ENCODE measurements around the gene SPC24. TPM values are rescaled to one million over a fixed set of nuclear protein-coding genes. Genes with fewer than 3 reads are reported as not detected.

The SPC24 gene
- total RNA-seq, 1 experiment from 2014 or later = 36.4 TPM

- TF ChIP-seq CTCF (IDR thresholded peaks at IDR 0.05; ENCODE audit: unreplicated experiment) = no peak
- H3K27me3 Mint-ChIP-seq (ENCODE audit: unreplicated experiment) = no peaks in the 10 kb centered on the region
- H3K27ac Mint-ChIP-seq (ENCODE audit: unreplicated experiment) = peak overlapping the region; percentile 39
- peaks cover 12% of the 10 kb centered on the region for H3K4me1 Mint-ChIP-seq (ENCODE audit: low read depth, unreplicated experiment)
- DNase-seq = peak; percentile 78
- CTCF ChIA-PET = interaction anchor here (1.6 kb wide), 1 partner anchor 66 kb away, joined by 5 read pairs; no protein-coding TSS in a partner anchor
- no TSS peak for BruUV-seq (replicated peaks)
- intact Hi-C loops (cut with micrococcal nuclease; ENCODE audit: unreplicated experiment) = loop anchor here (2.0 to 10.0 kb wide), 2 partner anchors 65 to 103 kb away; no protein-coding TSS in a partner anchor
- H3K9me3 Mint-ChIP-seq (ENCODE audit: low read depth, unreplicated experiment) = no peaks in the 10 kb centered on the region
- peak overlapping the region; percentile 44 for H3K4me3 Mint-ChIP-seq (ENCODE audit: low read depth, unreplicated experiment)
- peaks cover 81% of the 10 kb centered on the region for H3K36me3 Mint-ChIP-seq (ENCODE audit: insufficient read depth, unreplicated experiment)
Measured at GRCh38 chr19:11137542-11138384, 17.8 kb downstream of the SPC24 start.

DNA sequence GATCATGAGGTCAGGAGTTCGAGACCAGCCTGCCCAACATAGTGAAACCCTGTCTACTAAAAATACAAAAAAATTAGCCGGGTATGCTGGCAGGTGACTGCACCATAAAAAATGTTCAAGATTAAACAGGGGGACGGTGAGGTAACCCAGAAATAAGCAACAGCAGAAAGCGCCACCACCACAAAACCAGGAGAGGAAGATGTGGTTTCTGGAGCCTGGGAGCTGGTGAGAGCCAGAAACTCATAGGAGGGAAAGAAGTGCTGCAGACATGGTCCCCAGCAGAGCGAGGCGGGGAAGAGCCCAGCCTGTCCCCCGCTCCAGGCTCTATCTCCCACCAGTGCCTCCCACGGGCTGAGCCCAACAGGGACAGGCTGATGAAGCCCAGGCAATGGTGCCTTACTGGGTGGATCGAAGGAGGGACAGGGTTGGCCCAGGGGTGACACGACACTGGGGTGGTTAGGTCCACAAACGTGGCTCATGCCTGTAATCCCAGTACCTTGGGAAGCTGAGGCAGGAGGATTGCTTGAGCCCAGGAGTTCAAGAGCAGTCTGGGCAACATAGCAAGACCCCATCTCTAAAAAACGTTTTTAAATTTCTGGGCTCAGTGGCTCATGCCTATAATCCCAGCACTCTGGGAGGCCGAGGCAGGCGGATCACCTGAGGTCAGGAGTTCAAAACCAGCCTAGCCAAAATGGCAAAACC, 19.0 kb downstream of the SPC24 start:
- no peak for TF ChIP-seq CTCF (IDR thresholded peaks at IDR 0.05; ENCODE audit: unreplicated experiment)
- no peaks in the 10 kb centered on the region for H3K27me3 Mint-ChIP-seq (ENCODE audit: unreplicated experiment)
- H3K27ac Mint-ChIP-seq (ENCODE audit: unreplicated experiment) = peak overlapping the region; percentile 67
- BruUV-seq (replicated peaks) = no TSS peak
- H3K9me3 Mint-ChIP-seq (ENCODE audit: low read depth, unreplicated experiment) = no peaks in the 10 kb centered on the region
- no peak overlapping the region for H3K4me3 Mint-ChIP-seq (ENCODE audit: low read depth, unreplicated experiment)
- peaks cover 12% of the 10 kb centered on the region for H3K4me1 Mint-ChIP-seq (ENCODE audit: low read depth, unreplicated experiment)
- peaks cover 81% of the 10 kb centered on the region for H3K36me3 Mint-ChIP-seq (ENCODE audit: insufficient read depth, unreplicated experiment)
- DNase-seq = no peak
- intact Hi-C loops (cut with micrococcal nuclease; ENCODE audit: unreplicated experiment) = loop anchor here (2.0 to 10.0 kb wide), 2 partner anchors 66 to 102 kb away; no protein-coding TSS in a partner anchor
- CTCF ChIA-PET = no interaction called here

- peaks cover 95% of the 10 kb centered on the region for H3K36me3 Mint-ChIP-seq (ENCODE audit: insufficient read depth, unreplicated experiment)
- H3K4me3 Mint-ChIP-seq (ENCODE audit: low read depth, unreplicated experiment) = no peak overlapping the region
- intact Hi-C loops (cut with micrococcal nuclease; ENCODE audit: unreplicated experiment) = loop anchor here (10.0 kb wide), 1 partner anchor 97 kb away; no protein-coding TSS in a partner anchor
- BruUV-seq (replicated peaks) = no TSS peak
- no peaks in the 10 kb centered on the region for H3K27me3 Mint-ChIP-seq (ENCODE audit: unreplicated experiment)
- H3K27ac Mint-ChIP-seq (ENCODE audit: unreplicated experiment) = peak overlapping the region; percentile 71
- H3K4me1 Mint-ChIP-seq (ENCODE audit: low read depth, unreplicated experiment) = no peaks in the 10 kb centered on the region
- no peak for TF ChIP-seq CTCF (IDR thresholded peaks at IDR 0.05; ENCODE audit: unreplicated experiment)
- no peak for DNase-seq
- H3K9me3 Mint-ChIP-seq (ENCODE audit: low read depth, unreplicated experiment) = no peaks in the 10 kb centered on the region
- CTCF ChIA-PET = no interaction called here
Measured at GRCh38 chr19:11131471-11131870, 24.1 kb downstream of the SPC24 start.

DNA sequence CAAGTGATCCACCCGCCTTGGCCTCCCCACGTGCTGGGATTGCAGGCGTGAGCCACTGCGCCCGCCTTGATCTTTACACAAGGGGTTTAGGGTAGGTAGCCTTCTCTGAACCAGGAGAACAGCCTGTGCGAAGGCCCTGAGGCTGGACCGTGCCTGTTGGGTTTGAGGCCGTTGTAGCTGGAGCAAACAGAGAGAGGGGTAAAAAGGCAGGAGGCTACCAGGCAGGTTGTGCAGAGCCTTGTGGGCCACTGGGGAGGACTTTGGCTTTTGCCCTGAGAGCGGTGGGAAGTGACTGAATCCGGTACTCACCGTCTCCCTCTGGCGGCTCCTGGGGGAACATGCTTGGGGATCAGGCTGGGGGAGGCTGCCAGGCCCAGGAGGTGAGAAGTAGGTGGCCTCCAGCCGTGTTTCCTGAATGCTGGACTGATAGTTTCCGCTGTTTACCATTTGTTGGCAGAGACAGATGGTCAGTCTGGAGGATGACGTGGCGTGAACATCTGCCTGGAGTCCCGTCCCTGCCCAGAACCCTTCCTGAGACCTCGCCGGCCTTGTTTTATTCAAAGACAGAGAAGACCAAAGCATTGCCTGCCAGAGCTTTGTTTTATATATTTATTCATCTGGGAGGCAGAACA, 24.6 kb downstream of the SPC24 start:
- DNase-seq = peak; percentile 77
- Mint-ChIP-seq H3K4me3 (ENCODE audit: low read depth, unreplicated experiment) (no peak overlapping the region), H3K27ac (ENCODE audit: unreplicated experiment) (peak overlapping the region; percentile 71), H3K36me3 (ENCODE audit: insufficient read depth, unreplicated experiment) (peaks cover 95% of the 10 kb centered on the region), H3K4me1 (ENCODE audit: low read depth, unreplicated experiment) (no peaks in the 10 kb centered on the region), H3K27me3 (ENCODE audit: unreplicated experiment) (no peaks in the 10 kb centered on the region), H3K9me3 (ENCODE audit: low read depth, unreplicated experiment) (no peaks in the 10 kb centered on the region)
- peak; percentile 48 for TF ChIP-seq CTCF (IDR thresholded peaks at IDR 0.05; ENCODE audit: unreplicated experiment)
- BruUV-seq (replicated peaks) = no TSS peak
- CTCF ChIA-PET = no interaction called here
- intact Hi-C loops (cut with micrococcal nuclease; ENCODE audit: unreplicated experiment) = loop anchor here (10.0 kb wide), 1 partner anchor 96 kb away; no protein-coding TSS in a partner anchor

Measured in Calu3 (cell line).